ENCODE measurements around the gene INO80D.
"Not testable (repeated sequence)": the region's sequence is repeated elsewhere in the genome, so short reads cannot be mapped to it uniquely, and the experiment has no call there.

INO80D gene

GRCh38 chr2:206031950-206032567 lies 53.9 kb downstream of the INO80D start:
- Histone ChIP-seq H3K27me3 (ENCODE audit: insufficient read depth, poor library complexity, severe bottlenecking) (no peaks in the 10 kb centered on the region), H3K4me1 (ENCODE audit: insufficient read depth, poor library complexity, severe bottlenecking) (no peaks in the 10 kb centered on the region), H3K27ac (ENCODE audit: poor library complexity, severe bottlenecking) (no peak overlapping the region), H3K4me3 (ENCODE audit: severe bottlenecking) (no peak overlapping the region), H3K9me3 (ENCODE audit: severe bottlenecking) (no peaks in the 10 kb centered on the region), H3K36me3 (ENCODE audit: low read depth) (peaks cover 7% of the 10 kb centered on the region)
- TF ChIP-seq CTCF (IDR thresholded peaks at IDR 0.05; ENCODE audit: poor library complexity, severe bottlenecking), result no peak
- ATAC-seq (ENCODE audit: low read depth) (no peak), DNase-seq (ENCODE audit: low spot score) (no peak)

- no peak for TF ChIP-seq CTCF (IDR thresholded peaks at IDR 0.05; ENCODE audit: poor library complexity, severe bottlenecking)
- ATAC-seq (ENCODE audit: low read depth) (peak; percentile 54; the same call in 1 of the 3 replicates), DNase-seq (ENCODE audit: low spot score) (no peak)
- Histone ChIP-seq H3K36me3 (ENCODE audit: low read depth) (peaks cover 3% of the 10 kb centered on the region; the same call in 1 of the 2 replicates), H3K27ac (ENCODE audit: poor library complexity, severe bottlenecking) (no peak overlapping the region), H3K4me1 (ENCODE audit: insufficient read depth, poor library complexity, severe bottlenecking) (no peaks in the 10 kb centered on the region), H3K9me3 (ENCODE audit: severe bottlenecking) (no peaks in the 10 kb centered on the region), H3K4me3 (ENCODE audit: severe bottlenecking) (no peak overlapping the region), H3K27me3 (ENCODE audit: insufficient read depth, poor library complexity, severe bottlenecking) (no peaks in the 10 kb centered on the region)
Observed at GRCh38 chr2:206031162-206031784, 54.7 kb downstream of the INO80D start.

GRCh38 chr2:206028101-206028500 lies 57.9 kb downstream of the INO80D start:
- H3K27ac ChIP-seq (ENCODE audit: poor library complexity, severe bottlenecking), result no peak overlapping the region

GRCh38 chr2:206023183-206023582 lies 62.8 kb downstream of the INO80D start:
- no peak for TF ChIP-seq CTCF (IDR thresholded peaks at IDR 0.05; ENCODE audit: poor library complexity, severe bottlenecking)
- no peak for DNase-seq (ENCODE audit: low spot score)
- ATAC-seq (ENCODE audit: low read depth), result no peak
- Histone ChIP-seq H3K4me3 (ENCODE audit: severe bottlenecking) (no peak overlapping the region), H3K9me3 (ENCODE audit: severe bottlenecking) (no peaks in the 10 kb centered on the region), H3K36me3 (ENCODE audit: low read depth) (peaks cover 18% of the 10 kb centered on the region), H3K27ac (ENCODE audit: poor library complexity, severe bottlenecking) (no peak overlapping the region), H3K27me3 (ENCODE audit: insufficient read depth, poor library complexity, severe bottlenecking) (no peaks in the 10 kb centered on the region), H3K4me1 (ENCODE audit: insufficient read depth, poor library complexity, severe bottlenecking) (no peaks in the 10 kb centered on the region)

More at GRCh38 chr2:206028101-206028500, 57.9 kb downstream of the INO80D start:
- H3K36me3 ChIP-seq (ENCODE audit: low read depth), result peaks cover 3% of the 10 kb centered on the region; the same call in 1 of the 2 replicates
- no peaks in the 10 kb centered on the region for H3K4me1 ChIP-seq (ENCODE audit: insufficient read depth, poor library complexity, severe bottlenecking)
- no peak for DNase-seq (ENCODE audit: low spot score)
- no peaks in the 10 kb centered on the region for H3K9me3 ChIP-seq (ENCODE audit: severe bottlenecking)
- no peaks in the 10 kb centered on the region for H3K27me3 ChIP-seq (ENCODE audit: insufficient read depth, poor library complexity, severe bottlenecking)
- TF ChIP-seq CTCF (IDR thresholded peaks at IDR 0.05; ENCODE audit: poor library complexity, severe bottlenecking), result no peak
- H3K4me3 ChIP-seq (ENCODE audit: severe bottlenecking), result no peak overlapping the region
- no peak for ATAC-seq (ENCODE audit: low read depth)

GRCh38 chr2:206020171-206020570 lies 65.8 kb downstream of the INO80D start:
- no peak for TF ChIP-seq CTCF (IDR thresholded peaks at IDR 0.05; ENCODE audit: poor library complexity, severe bottlenecking)
- Histone ChIP-seq H3K4me3 (ENCODE audit: severe bottlenecking) (no peak overlapping the region), H3K9me3 (ENCODE audit: severe bottlenecking) (no peaks in the 10 kb centered on the region), H3K4me1 (ENCODE audit: insufficient read depth, poor library complexity, severe bottlenecking) (no peaks in the 10 kb centered on the region), H3K27me3 (ENCODE audit: insufficient read depth, poor library complexity, severe bottlenecking) (no peaks in the 10 kb centered on the region), H3K36me3 (ENCODE audit: low read depth) (peaks cover 24% of the 10 kb centered on the region), H3K27ac (ENCODE audit: poor library complexity, severe bottlenecking) (no peak overlapping the region)
- ATAC-seq (ENCODE audit: low read depth) (peak; percentile 59; the same call in 2 of the 3 replicates), DNase-seq (ENCODE audit: low spot score) (no peak)

GRCh38 chr2:206015746-206016145 lies 70.2 kb downstream of the INO80D start:
- not testable (repeated sequence) for H3K9me3 ChIP-seq (ENCODE audit: severe bottlenecking); H3K4me3 ChIP-seq (ENCODE audit: severe bottlenecking); DNase-seq (ENCODE audit: low spot score); H3K27me3 ChIP-seq (ENCODE audit: insufficient read depth, poor library complexity, severe bottlenecking); H3K27ac ChIP-seq (ENCODE audit: poor library complexity, severe bottlenecking); H3K4me1 ChIP-seq (ENCODE audit: insufficient read depth, poor library complexity, severe bottlenecking); ATAC-seq (ENCODE audit: low read depth)
- H3K36me3 ChIP-seq (ENCODE audit: low read depth), result peaks cover 24% of the 10 kb centered on the region

All from RWPE2 (cell line).